RPMI7951 (cell line): ENCODE data around the gene ACOX3. TPM values are rescaled to one million over a fixed set of nuclear protein-coding genes. Genes with fewer than 3 reads are reported as not detected.

Experiments used
- DNase-seq: peaks from one replicate; pipeline ENCODE4 v3.0.0-alpha.2; 2012; ENCODE audit warnings: low read depth
- total RNA-seq: library from RNA; depleted of rRNA; stranded (reverse); fragments of >200 nt; shearing (Covaris generic); gene quantifications from 2 replicates; pipeline ENCODE4 v1.2.3, GENCODE V29; 2014

ACOX3 gene
- total RNA-seq, 1 experiment from 2014 or later: 10.7 TPM

GRCh38 chr4:8374851-8375649 is 65.5 kb downstream of the ACOX3 start:
- DNase-seq: no peak

DNA sequence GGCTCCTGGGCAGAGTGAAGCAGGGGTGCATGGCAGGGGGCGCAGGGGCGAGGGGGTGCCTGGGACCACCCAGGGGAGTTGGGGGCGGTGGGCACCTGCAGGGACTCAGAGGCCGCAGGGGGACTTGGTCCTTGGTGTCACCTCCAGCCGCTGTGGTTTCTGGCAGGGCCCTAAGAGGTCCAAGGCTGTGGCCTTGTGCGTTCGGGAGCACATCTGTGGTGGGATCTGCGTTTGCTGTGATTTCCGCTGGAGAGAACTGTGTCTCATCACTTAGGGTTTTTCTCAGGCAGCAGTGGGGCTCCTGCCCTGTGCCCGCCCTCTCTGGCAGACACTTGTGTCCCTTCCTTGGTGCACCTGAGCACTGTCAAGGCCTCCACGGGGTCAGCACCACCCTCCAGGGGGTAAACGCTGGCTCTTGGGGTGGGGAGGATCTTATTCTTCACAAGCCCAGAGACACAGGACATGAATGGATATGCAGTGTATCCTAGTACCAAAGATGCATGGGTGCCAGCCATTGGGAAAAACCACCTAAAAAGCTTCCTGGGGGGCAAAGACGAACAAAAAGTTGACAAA is 66.5 kb downstream of the ACOX3 start:
- DNase-seq: no peak

- DNase-seq: no peak
Measured at GRCh38 chr4:8373270-8373972, 67.1 kb downstream of the ACOX3 start.

DNA sequence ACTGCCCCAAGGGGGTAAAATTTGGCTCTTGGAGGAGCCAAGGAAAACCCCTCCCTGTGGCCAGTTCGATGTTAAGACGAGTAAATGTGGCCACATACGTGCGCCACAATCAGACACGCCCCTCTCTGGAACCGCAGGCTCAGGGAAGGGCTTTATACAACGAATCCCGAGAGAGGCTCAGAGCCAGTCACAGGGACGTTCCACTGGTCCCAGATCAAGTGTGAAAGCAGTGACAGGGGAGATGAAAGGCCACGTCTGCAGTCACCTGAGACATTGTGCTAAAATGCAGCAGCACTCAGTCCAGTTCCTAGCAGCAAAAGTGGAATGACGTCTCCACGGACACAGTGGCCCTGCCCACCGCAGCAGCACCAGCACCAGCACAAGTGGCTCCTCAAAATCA is 68.0 kb downstream of the ACOX3 start:
- DNase-seq: no peak

DNA sequence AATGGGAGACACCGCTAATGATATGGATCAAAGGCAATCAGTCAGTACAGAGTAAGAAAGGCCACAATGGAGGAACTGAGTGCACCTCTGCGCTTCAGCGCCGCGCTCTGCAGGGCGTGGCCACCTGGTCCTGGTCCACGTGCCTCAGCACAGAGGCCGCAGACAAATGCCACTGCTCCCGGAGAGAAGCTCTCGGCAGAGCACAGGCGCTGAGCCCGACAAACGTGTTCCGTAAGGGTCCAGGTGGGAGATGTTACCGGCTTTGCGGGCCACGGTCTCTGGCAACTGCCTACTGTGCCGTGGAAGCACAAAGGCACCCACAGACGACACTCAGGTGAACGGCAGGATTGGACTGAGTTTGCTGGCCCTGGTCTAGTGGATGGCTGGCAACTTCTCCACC is 68.9 kb downstream of the ACOX3 start:
- no peak for DNase-seq

DNA sequence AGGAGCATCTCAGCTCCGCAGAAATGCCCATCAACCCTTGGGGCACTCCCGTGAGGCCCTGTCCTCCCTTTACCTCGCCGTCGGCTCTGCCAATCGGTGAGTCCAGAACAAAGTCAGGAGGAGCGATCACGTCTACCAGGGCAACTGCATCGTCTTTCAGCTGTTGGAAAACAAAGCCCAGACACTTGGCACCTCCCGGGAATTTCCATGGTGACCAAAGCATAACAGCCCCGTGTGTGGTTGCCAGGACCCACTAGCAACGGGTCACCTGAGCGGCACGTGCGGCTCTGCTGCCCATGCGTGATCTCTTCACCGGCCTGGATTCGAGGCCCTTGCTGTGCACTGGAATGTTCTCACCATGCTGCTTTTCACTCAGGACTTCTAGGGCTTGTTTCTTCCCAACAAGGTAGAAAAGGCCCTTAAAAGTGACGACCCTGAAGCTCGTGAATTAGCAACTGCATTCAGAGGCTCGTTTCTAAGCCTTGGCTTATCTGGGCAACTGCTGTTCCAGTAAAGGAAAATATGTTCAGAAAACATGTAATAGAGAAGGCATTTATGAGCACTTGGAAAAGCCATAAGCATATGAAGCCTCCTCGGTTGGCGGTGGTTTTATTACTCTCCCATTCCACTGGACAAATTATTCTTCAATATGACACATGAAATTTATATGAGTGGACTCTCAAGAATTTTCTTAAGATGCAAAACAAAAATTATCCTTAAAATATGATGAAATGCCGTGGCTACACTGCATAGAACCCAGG is 69.5 kb downstream of the ACOX3 start:
- no peak for DNase-seq

GRCh38 chr4:8370106-8370787 is 70.3 kb downstream of the ACOX3 start:
- DNase-seq: no peak

DNA sequence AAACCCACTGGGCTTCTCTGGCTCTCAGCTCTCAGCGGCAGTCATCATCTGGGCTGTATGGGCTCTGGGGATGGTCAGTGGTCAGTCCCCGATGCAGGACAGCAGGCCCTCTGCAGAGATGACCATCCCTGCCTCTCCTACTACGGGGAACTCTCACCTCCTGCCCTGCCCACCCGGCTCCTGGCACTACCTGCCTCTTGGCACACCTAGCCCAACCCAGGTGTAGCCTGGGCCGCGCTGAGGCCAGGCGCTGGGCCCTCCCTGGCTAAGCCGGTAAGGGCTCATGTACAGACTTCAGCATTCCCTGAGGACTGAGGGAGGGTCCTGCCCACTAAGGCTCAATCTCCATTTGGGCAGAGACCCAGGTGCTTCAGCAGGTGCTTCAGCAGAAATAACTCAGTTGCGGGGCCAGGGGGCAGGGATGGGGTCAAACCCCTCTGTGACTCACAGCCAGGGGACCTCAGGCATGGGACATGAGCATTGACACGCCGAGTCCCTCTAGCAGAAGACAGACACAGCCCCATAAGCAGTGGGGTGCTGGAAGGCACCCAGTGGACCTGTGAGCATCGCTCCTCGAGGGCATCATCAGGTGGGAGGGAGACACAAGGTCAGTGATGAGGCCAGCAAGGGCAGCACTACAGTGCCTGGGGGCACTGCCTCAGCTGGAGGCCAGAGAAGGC is 71.0 kb downstream of the ACOX3 start:
- no peak for DNase-seq

DNA sequence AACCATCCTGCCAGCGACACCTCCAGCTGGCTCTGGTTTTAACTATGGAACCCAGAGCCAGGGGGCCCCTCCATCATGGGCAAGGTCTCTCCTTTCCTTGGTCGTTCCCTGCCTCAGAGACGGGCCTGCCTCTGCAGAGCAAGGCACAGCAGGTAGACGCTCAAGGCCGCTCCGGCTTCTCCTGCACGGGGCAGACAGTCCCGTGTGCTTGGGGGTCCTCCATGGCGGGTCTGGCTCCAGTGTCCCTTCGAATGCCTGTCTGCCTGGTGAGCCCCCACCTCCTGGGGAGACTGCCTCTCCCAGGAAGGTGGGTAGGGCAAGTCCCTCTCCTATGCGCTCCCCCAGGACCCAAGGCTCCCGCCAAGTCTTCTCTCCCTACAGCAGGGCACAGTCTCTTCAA is 71.5 kb downstream of the ACOX3 start:
- DNase-seq: no peak

DNA sequence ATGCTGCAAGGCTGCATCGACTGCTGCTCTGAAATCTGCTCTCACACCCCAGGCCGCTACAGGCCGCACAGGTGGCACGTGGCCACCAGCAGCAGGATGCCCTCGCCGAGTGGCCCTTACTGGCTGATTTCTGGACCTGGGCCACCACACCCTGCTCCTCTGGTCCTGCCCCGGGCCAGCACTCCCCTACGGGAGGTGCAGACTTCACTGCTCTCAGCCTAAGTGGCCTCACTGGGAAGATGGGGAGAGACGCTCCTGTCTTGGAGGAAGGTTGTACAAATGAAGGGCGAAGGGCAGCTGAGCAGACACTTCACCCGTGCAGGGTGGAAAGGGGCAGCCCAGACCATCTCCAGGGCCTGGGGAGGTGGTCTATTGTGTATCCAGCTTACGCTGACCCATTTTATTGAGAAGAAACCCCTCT is 72.5 kb downstream of the ACOX3 start:
- no peak for DNase-seq

- no peak for DNase-seq
Measured at GRCh38 chr4:8366601-8367000, 73.9 kb downstream of the ACOX3 start.

GRCh38 chr4:8365951-8366350 is 74.6 kb downstream of the ACOX3 start:
- DNase-seq: no peak

DNA sequence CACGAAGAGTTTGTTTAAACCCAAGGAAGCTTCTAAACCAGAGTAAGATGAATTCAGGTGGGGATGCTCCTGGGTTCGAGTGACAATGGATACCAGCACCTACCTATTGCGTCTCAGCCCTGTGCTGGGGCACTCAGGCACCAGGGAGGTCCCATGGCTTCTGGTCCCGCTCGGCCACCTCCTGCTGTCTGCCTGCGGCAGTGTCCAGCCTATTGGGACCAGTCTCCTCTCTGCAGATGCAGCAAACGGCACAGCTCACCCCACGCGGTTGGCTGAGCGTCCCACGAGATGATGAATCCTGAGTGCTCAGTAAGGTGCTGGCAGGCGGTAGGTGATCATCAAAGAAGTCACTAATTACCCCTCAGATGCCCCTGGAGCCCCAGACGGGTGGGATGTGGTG is 75.2 kb downstream of the ACOX3 start:
- no peak for DNase-seq

- no peak for DNase-seq
Measured at GRCh38 chr4:8364848-8365350, 75.6 kb downstream of the ACOX3 start.

DNA sequence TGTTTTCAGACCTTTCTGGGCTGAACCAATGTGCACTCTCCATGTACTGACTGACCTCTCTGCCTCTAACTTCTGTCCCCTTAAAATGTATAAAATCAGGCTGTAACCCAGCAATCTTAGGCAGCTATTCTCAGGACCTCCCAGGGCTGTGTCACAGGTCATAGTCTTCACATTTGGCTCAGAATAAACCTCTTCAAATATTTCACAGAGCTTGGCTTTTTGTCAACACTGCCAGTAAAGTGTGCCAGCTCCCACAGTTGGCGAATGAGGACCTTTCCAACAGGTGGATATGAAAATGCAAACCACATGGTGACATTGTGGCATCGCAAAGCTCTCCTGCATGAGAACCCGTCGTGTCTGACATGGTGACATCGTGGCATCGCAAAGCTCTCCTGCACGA is 76.4 kb downstream of the ACOX3 start:
- no peak for DNase-seq

DNA sequence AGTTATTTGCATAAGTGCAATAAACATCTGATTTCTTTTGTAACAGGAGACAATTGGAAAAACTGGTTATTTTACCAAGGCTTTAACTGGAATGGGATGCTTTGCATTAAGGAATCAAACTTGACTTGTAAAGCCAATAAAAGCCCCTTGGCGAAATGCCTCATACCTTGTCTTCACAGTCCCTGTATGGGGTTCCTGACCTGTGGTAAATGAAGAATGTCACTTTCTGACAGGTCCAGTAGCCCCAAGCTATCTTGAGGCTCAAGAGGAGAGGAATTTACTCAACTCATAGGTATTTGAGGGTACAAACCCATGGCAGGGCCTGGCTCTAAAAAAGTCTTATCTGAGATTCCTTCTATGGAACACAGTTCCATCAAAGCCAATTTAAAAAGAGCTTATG is 78.0 kb downstream of the ACOX3 start:
- peak; percentile 88 for DNase-seq

- DNase-seq: no peak
Measured at GRCh38 chr4:8359193-8359592, 81.3 kb downstream of the ACOX3 start.

- no peak for DNase-seq
Measured at GRCh38 chr4:8356856-8357255, 83.7 kb downstream of the ACOX3 start.

DNA sequence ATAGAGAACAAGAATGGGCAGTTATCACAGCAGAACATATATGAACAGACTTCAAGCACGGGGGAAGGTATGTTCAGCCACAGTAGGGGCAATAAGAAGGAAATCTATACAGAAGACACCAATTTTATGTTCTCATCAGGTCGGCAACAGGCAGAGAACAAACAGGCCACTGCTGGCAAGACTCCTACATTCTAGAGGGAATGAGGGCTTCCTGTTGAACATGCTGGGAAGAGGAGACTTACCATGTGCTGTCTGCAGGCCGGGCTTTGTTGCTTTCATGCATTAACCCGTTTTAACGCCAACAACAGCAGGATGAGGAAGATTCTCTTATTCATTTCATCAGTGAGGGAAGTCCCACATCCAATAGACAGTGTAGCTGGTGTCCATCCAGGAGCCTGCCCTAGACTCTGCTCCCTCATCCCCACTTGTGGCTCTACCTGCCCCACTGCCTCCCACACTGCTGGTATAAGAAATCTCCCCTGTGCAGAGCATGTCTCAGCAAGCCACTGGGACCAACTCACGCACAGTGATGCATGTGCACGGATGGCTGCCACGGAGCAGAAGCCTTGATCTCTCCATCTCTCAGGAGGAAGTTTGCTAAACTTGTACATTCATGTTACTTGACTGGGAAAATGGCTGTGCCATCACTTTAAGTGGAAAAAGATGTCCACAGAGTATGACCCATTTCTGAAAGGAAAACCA is 84.5 kb downstream of the ACOX3 start:
- DNase-seq: peak; percentile 35

- peak; percentile 51 for DNase-seq
Measured at GRCh38 chr4:8355306-8355705, 85.2 kb downstream of the ACOX3 start.
